BLaER1 treated with 17β-estradiol and CSF1 and Interleukin-3, amounts not matched to agents 10 nM and 100 nM (cell line): ENCODE measurements around the gene RBBP7.

Experiments used
- H3K27ac ChIP-seq, 11 experiments: shearing (Covaris generic); formaldehyde crosslinking; 2 replicates each; pipeline ENCODE4 v1.8.1; 2022
- H3K27me3 ChIP-seq, 11 experiments: shearing (Covaris generic); formaldehyde crosslinking; 2 replicates each; pipeline ENCODE4 v1.8.1; 2022
- H3K36me3 ChIP-seq, 11 experiments: shearing (Covaris generic); formaldehyde crosslinking; 2 replicates each; pipeline ENCODE4 v1.8.1; 2022
- H3K4me1 ChIP-seq, 10 experiments: shearing (Covaris generic); formaldehyde crosslinking; 2 replicates each; pipeline ENCODE4 v1.8.1; 2022
- H3K4me2 ChIP-seq, 11 experiments: shearing (Covaris generic); formaldehyde crosslinking; 2 replicates each; pipeline ENCODE4 v1.8.1; 2022
- H3K4me3 ChIP-seq, 10 experiments: shearing (Covaris generic); formaldehyde crosslinking; 2 replicates each; pipeline ENCODE4 v1.8.1; 2022
- H3K9ac ChIP-seq, 11 experiments: shearing (Covaris generic); formaldehyde crosslinking; 2 replicates each; pipeline ENCODE4 v1.8.1; 2022
- H3K9me3 ChIP-seq, 11 experiments: shearing (Covaris generic); formaldehyde crosslinking; replicated peaks in 1 of 11; 2 replicates each; pipeline ENCODE4 v1.8.1; 2022
- H4K20me1 ChIP-seq, 11 experiments: shearing (Covaris generic); formaldehyde crosslinking; 2 replicates each; pipeline ENCODE4 v1.8.1; 2022
- Cebpa-rat ChIP-seq, 11 experiments: shearing (Covaris generic); IDR thresholded peaks; 2 replicates each; pipeline ENCODE4 v1.8.1; 2022

RBBP7 gene

GRCh38 chrX:16855363-16856075 is 14.6 kb downstream of the RBBP7 start:
- no peak overlapping the region for H3K4me2 ChIP-seq
- no peak overlapping the region for H3K9ac ChIP-seq
- peaks cover 55 to 100% (median 85%) of the 10 kb centered on the region in 11 experiments for H3K36me3 ChIP-seq
- H4K20me1 ChIP-seq = peaks cover 5 to 87% (median 66%) of the 10 kb centered on the region in 11 experiments; a peak in 19 of 22 replicates
- peaks cover 0 to 15% (median 3%) of the 10 kb centered on the region in 11 experiments; a peak in 11 of 22 replicates for H3K9me3 ChIP-seq
- TF ChIP-seq Cebpa-rat (IDR thresholded peaks at IDR 0.05) = no peak
- H3K4me3 ChIP-seq = no peak overlapping the region
- H3K27me3 ChIP-seq = peaks cover 5 to 44% (median 13%) of the 10 kb centered on the region in 11 experiments; a peak in 12 of 22 replicates
- no peak overlapping the region for H3K27ac ChIP-seq
- peaks cover 0 to 6% (median 0%) of the 10 kb centered on the region in 10 experiments; a peak in 2 of 20 replicates for H3K4me1 ChIP-seq

GRCh38 chrX:16853537-16853936 is 16.6 kb downstream of the RBBP7 start:
- Histone ChIP-seq H3K4me1 (peaks cover 0 to 6% (median 0%) of the 10 kb centered on the region in 10 experiments; a peak in 2 of 20 replicates), H3K9ac (no peak overlapping the region), H3K4me3 (no peak overlapping the region), H4K20me1 (peaks cover 0 to 72% (median 54%) of the 10 kb centered on the region in 11 experiments; a peak in 18 of 22 replicates), H3K27ac (no peak overlapping the region), H3K36me3 (peaks cover 48 to 100% (median 83%) of the 10 kb centered on the region in 11 experiments), H3K4me2 (no peak overlapping the region), H3K9me3 (peaks cover 0 to 15% (median 3%) of the 10 kb centered on the region in 11 experiments; a peak in 11 of 22 replicates), H3K27me3 (peaks cover 5 to 49% (median 18%) of the 10 kb centered on the region in 11 experiments; a peak in 14 of 22 replicates)
- no peak for TF ChIP-seq Cebpa-rat (IDR thresholded peaks at IDR 0.05)

GRCh38 chrX:16852617-16853179 is 17.5 kb downstream of the RBBP7 start:
- H3K9ac ChIP-seq = no peak overlapping the region
- peaks cover 0 to 15% (median 3%) of the 10 kb centered on the region in 11 experiments; a peak in 11 of 22 replicates for H3K9me3 ChIP-seq
- TF ChIP-seq Cebpa-rat (IDR thresholded peaks at IDR 0.05) = no peak
- no peak overlapping the region for H3K4me2 ChIP-seq
- H3K4me1 ChIP-seq = peaks cover 0 to 6% (median 0%) of the 10 kb centered on the region in 10 experiments; a peak in 2 of 20 replicates
- no peak overlapping the region for H3K4me3 ChIP-seq
- peaks cover 48 to 100% (median 83%) of the 10 kb centered on the region in 11 experiments for H3K36me3 ChIP-seq
- peaks cover 5 to 45% (median 13%) of the 10 kb centered on the region in 11 experiments; a peak in 14 of 22 replicates for H3K27me3 ChIP-seq
- no peak overlapping the region for H3K27ac ChIP-seq
- peaks cover 0 to 68% (median 53%) of the 10 kb centered on the region in 11 experiments; a peak in 18 of 22 replicates for H4K20me1 ChIP-seq

- H4K20me1 ChIP-seq = peaks cover 0 to 66% (median 49%) of the 10 kb centered on the region in 11 experiments; a peak in 18 of 22 replicates
- no peak overlapping the region for H3K9ac ChIP-seq
- H3K4me1 ChIP-seq = peaks cover 0 to 6% (median 0%) of the 10 kb centered on the region in 10 experiments; a peak in 2 of 20 replicates
- no peak overlapping the region for H3K4me2 ChIP-seq
- no peak overlapping the region for H3K4me3 ChIP-seq
- H3K27me3 ChIP-seq = peaks cover 5 to 37% (median 13%) of the 10 kb centered on the region in 11 experiments; a peak in 14 of 22 replicates
- peaks cover 0 to 9% (median 3%) of the 10 kb centered on the region in 11 experiments; a peak in 10 of 22 replicates for H3K9me3 ChIP-seq
- H3K36me3 ChIP-seq = peaks cover 47 to 100% (median 83%) of the 10 kb centered on the region in 11 experiments; a peak in 21 of 22 replicates
- TF ChIP-seq Cebpa-rat (IDR thresholded peaks at IDR 0.05) = no peak
- H3K27ac ChIP-seq = no peak overlapping the region
These were observed 18.3 kb downstream of the RBBP7 start for GRCh38 chrX:16851827-16852226.

GRCh38 chrX:16851421-16851820 is 18.7 kb downstream of the RBBP7 start:
- H3K27me3 ChIP-seq = peaks cover 5 to 35% (median 13%) of the 10 kb centered on the region in 11 experiments; a peak in 14 of 22 replicates

GRCh38 chrX:16848541-16848940 is 21.6 kb downstream of the RBBP7 start:
- no peaks in the 10 kb centered on the region for H3K9me3 ChIP-seq
- H3K9ac ChIP-seq = no peak overlapping the region
- no peak for TF ChIP-seq Cebpa-rat (IDR thresholded peaks at IDR 0.05)
- H3K4me1 ChIP-seq = no peaks in the 10 kb centered on the region
- H3K36me3 ChIP-seq = peaks cover 59 to 100% (median 87%) of the 10 kb centered on the region in 11 experiments
- no peak overlapping the region for H3K4me3 ChIP-seq
- H4K20me1 ChIP-seq = peaks cover 0 to 61% (median 23%) of the 10 kb centered on the region in 11 experiments; a peak in 16 of 22 replicates
- peaks cover 5 to 35% (median 13%) of the 10 kb centered on the region in 11 experiments; a peak in 14 of 22 replicates for H3K27me3 ChIP-seq
- no peak overlapping the region for H3K4me2 ChIP-seq
- H3K27ac ChIP-seq = no peak overlapping the region

More at GRCh38 chrX:16851421-16851820, 18.7 kb downstream of the RBBP7 start:
- H3K9ac ChIP-seq = no peak overlapping the region
- TF ChIP-seq Cebpa-rat (IDR thresholded peaks at IDR 0.05) = no peak
- H3K36me3 ChIP-seq = peaks cover 51 to 100% (median 83%) of the 10 kb centered on the region in 11 experiments; a peak in 21 of 22 replicates
- H3K27ac ChIP-seq = no peak overlapping the region
- peaks cover 0 to 4% (median 2%) of the 10 kb centered on the region in 11 experiments; a peak in 6 of 22 replicates for H3K9me3 ChIP-seq
- H3K4me2 ChIP-seq = no peak overlapping the region
- H3K4me3 ChIP-seq = no peak overlapping the region
- peaks cover 0 to 5% (median 0%) of the 10 kb centered on the region in 10 experiments; a peak in 2 of 20 replicates for H3K4me1 ChIP-seq
- peaks cover 0 to 68% (median 46%) of the 10 kb centered on the region in 11 experiments; a peak in 18 of 22 replicates for H4K20me1 ChIP-seq

GRCh38 chrX:16845686-16846085 is 24.5 kb downstream of the RBBP7 start:
- Histone ChIP-seq H3K9me3 (no peaks in the 10 kb centered on the region), H3K36me3 (peaks cover 62 to 100% (median 93%) of the 10 kb centered on the region in 11 experiments), H4K20me1 (peaks cover 0 to 41% (median 15%) of the 10 kb centered on the region in 11 experiments; a peak in 9 of 22 replicates), H3K27ac (no peak overlapping the region), H3K4me2 (no peak overlapping the region), H3K27me3 (peaks cover 0 to 17% (median 3%) of the 10 kb centered on the region in 11 experiments; a peak in 9 of 22 replicates), H3K4me1 (no peaks in the 10 kb centered on the region), H3K4me3 (no peak overlapping the region), H3K9ac (no peak overlapping the region)
- no peak for TF ChIP-seq Cebpa-rat (IDR thresholded peaks at IDR 0.05)

- Histone ChIP-seq H3K9me3 (no peaks in the 10 kb centered on the region), H3K4me2 (no peak overlapping the region), H3K9ac (no peak overlapping the region), H3K4me1 (no peaks in the 10 kb centered on the region), H3K27me3 (no peaks in the 10 kb centered on the region), H3K4me3 (no peak overlapping the region), H4K20me1 (peaks cover 0 to 46% (median 12%) of the 10 kb centered on the region in 11 experiments; a peak in 10 of 22 replicates), H3K36me3 (peaks cover 69 to 100% (median 96%) of the 10 kb centered on the region in 11 experiments), H3K27ac (no peak overlapping the region)
- TF ChIP-seq Cebpa-rat (IDR thresholded peaks at IDR 0.05) = no peak
These were observed 26.8 kb downstream of the RBBP7 start for GRCh38 chrX:16843208-16843909.
